K562 (cell line): ENCODE results near the gene SKAP1. TPM values are rescaled to one million over a fixed set of nuclear protein-coding genes. Genes with fewer than 3 reads are reported as not detected.
A peak's percentile ranks its signal among the peaks of the same experiment; 100 is the strongest.

Source experiments
- ATF7 ChIP-seq: fragments of 450-650 bp; IDR thresholded peaks from 2 replicates; pipeline ENCODE4 v1.7.1; 2014; ENCODE audit warnings: mild to moderate bottlenecking, moderate library complexity
- CREM ChIP-seq: IDR thresholded peaks from 2 replicates; pipeline ENCODE4 v1.6.1; 2014; ENCODE audit warnings: antibody characterized with exemption, low read depth
- FOXJ3 ChIP-seq: sonication (generic); formaldehyde crosslinking; IDR thresholded peaks from 2 replicates; pipeline ENCODE4 v1.4.0; 2020; ENCODE audit warnings: mild to moderate bottlenecking, missing genetic modification reagents
- KLF1 ChIP-seq: fragments of 450-650 bp; IDR thresholded peaks from 2 replicates; pipeline ENCODE4 v1.6.1; 2016; ENCODE audit warnings: missing genetic modification characterization, missing compliant biosample characterization
- MYC ChIP-seq, 2 experiments: fragments of 250-450 bp in 1 of 2; sonication (Bioruptor Pico) in 1 of 2; IDR thresholded peaks; 2 replicates each; pipeline versions ENCODE4 v1.5.1 to v1.6.1; 2012 to 2021; ENCODE audit warnings: low read depth in 2 of 2, borderline replicate concordance in 1 of 2, improper control_type of control experiment in 1 of 2, low read length in 1 of 2, mild to moderate bottlenecking in 1 of 2, moderate library complexity in 1 of 2
- NUFIP1 ChIP-seq: fragments of 450-650 bp; IDR thresholded peaks from 2 replicates; pipeline ENCODE4 v1.6.1; 2018; ENCODE audit not compliant: partially characterized antibody
- RAD51 ChIP-seq: fragments of 450-650 bp; IDR thresholded peaks from 2 replicates; pipeline ENCODE4 v1.7.1; 2016; ENCODE audit warnings: low read depth, mild to moderate bottlenecking, borderline replicate concordance
- SREBF1 ChIP-seq: fragments of 150-350 bp; IDR thresholded peaks from 2 replicates; pipeline ENCODE4 v1.6.1; 2014; ENCODE audit warnings: antibody characterized with exemption, low read depth, low read length, borderline replicate concordance
- polyA plus RNA-seq, 8 experiments: library from polyadenylated mRNA; depleted of rRNA in 4 of 8; stranded (reverse) in 5 of 8; unstranded in 3 of 8; fragments of >200 nt; fragmentation: Nextera tagmentation in 2 of 8; fragmentation: Illumina TruSeq in 1 of 8; extraction: Ambion mirVana in 2 of 8; extraction: Trizol in 1 of 8; gene quantifications; 2 replicates each; pipeline versions ENCODE4 v1.2.1 to v1.2.3, GENCODE V29; 2011 to 2014; ENCODE audit warnings: inconsistent platforms in 1 of 8, missing spikeins in 1 of 8
- total RNA-seq, 7 experiments: library from RNA; depleted of rRNA in 6 of 7; stranded (reverse); fragments of >200 nt in 6 of 7; fragmentation: Illumina TruSeq in 2 of 7; extraction: Trizol in 2 of 7; gene quantifications; 2 replicates each; pipeline versions ENCODE4 v1.2.1 to v1.2.3, GENCODE V29; 2011 to 2021; ENCODE audit warnings: low replicate concordance in 1 of 7
- TF ChIP-seq, protein P1 (sequence below): fragments of 450-650 bp; IDR thresholded peaks from 2 replicates; pipeline ENCODE4 v1.6.1; 2016; ENCODE audit warnings: mild to moderate bottlenecking, moderate library complexity
- TF ChIP-seq, protein P2 (sequence below): fragments of 450-650 bp; IDR thresholded peaks from 2 replicates; pipeline ENCODE4 v1.6.1; 2017; ENCODE audit warnings: antibody characterized with exemption, mild to moderate bottlenecking
- TF ChIP-seq, protein P3 (sequence below): sonication (generic); formaldehyde crosslinking; IDR thresholded peaks from 2 replicates; pipeline ENCODE4 v1.9.0; 2022; ENCODE audit warnings: mild to moderate bottlenecking, missing genetic modification reagents

Gene SKAP1
- total and polyA plus RNA-seq, 9 of the 15 experiments (the other 6 are each of a cell fraction or from before 2014, with no cell fraction given), result 0.06 to 0.80 (median 0.10) TPM; not detected in 4

DNA sequence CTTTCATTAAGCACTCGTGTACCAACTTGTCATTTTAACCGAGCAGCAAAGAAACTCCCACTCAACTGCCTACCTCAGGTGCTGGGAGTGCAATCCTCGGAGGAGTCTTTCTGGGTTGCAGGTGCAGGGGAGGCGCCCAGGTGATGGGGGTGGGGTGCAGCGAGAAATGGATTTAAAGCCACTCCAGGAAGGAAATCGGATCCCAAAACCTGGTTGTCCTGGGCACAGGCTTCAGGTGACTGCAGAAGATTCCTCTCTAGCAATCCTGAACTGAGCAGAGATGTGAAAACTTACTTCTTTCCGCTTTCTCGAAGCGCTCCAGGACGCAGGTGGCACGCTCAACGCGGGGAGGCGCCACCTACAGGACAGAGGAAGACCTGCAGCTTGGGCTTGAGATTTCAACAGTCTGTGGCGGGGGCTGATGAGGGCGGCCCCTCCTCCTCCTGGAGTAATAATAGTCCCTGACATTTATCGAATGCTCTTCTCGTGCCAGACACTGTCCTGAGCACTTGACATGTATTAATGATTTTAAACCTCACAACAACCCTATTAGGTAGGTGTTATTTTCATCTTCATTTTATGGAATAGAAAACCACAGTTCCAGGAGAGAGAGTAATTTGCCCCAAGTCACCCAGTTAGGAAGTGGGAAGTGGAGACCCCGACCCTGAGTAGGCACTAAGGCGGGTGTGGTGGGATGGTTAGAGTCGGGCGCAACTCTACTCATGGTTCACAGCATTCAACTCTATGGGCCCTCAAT is 27.2 kb upstream of the SKAP1 start (continued):
- TF ChIP-seq MYC (IDR thresholded peaks at IDR 0.05; ENCODE audit: low read depth, low read length) (peak; percentile 70), MYC (CRISPR knock-in tag; IDR thresholded peaks at IDR 0.05; ENCODE audit: borderline replicate concordance, low read depth) (no peak), SREBF1 (no peak), CREM (peak; percentile 72), FOXJ3 (CRISPR knock-in tag) (no peak), KLF1 (tag) (no peak), RAD51 (no peak), ATF7 (0 out of 2 replicates have a peak, but pooled peaks have one; percentile 49), NUFIP1 (no peak)
- TF ChIP-seq, protein P1, sequence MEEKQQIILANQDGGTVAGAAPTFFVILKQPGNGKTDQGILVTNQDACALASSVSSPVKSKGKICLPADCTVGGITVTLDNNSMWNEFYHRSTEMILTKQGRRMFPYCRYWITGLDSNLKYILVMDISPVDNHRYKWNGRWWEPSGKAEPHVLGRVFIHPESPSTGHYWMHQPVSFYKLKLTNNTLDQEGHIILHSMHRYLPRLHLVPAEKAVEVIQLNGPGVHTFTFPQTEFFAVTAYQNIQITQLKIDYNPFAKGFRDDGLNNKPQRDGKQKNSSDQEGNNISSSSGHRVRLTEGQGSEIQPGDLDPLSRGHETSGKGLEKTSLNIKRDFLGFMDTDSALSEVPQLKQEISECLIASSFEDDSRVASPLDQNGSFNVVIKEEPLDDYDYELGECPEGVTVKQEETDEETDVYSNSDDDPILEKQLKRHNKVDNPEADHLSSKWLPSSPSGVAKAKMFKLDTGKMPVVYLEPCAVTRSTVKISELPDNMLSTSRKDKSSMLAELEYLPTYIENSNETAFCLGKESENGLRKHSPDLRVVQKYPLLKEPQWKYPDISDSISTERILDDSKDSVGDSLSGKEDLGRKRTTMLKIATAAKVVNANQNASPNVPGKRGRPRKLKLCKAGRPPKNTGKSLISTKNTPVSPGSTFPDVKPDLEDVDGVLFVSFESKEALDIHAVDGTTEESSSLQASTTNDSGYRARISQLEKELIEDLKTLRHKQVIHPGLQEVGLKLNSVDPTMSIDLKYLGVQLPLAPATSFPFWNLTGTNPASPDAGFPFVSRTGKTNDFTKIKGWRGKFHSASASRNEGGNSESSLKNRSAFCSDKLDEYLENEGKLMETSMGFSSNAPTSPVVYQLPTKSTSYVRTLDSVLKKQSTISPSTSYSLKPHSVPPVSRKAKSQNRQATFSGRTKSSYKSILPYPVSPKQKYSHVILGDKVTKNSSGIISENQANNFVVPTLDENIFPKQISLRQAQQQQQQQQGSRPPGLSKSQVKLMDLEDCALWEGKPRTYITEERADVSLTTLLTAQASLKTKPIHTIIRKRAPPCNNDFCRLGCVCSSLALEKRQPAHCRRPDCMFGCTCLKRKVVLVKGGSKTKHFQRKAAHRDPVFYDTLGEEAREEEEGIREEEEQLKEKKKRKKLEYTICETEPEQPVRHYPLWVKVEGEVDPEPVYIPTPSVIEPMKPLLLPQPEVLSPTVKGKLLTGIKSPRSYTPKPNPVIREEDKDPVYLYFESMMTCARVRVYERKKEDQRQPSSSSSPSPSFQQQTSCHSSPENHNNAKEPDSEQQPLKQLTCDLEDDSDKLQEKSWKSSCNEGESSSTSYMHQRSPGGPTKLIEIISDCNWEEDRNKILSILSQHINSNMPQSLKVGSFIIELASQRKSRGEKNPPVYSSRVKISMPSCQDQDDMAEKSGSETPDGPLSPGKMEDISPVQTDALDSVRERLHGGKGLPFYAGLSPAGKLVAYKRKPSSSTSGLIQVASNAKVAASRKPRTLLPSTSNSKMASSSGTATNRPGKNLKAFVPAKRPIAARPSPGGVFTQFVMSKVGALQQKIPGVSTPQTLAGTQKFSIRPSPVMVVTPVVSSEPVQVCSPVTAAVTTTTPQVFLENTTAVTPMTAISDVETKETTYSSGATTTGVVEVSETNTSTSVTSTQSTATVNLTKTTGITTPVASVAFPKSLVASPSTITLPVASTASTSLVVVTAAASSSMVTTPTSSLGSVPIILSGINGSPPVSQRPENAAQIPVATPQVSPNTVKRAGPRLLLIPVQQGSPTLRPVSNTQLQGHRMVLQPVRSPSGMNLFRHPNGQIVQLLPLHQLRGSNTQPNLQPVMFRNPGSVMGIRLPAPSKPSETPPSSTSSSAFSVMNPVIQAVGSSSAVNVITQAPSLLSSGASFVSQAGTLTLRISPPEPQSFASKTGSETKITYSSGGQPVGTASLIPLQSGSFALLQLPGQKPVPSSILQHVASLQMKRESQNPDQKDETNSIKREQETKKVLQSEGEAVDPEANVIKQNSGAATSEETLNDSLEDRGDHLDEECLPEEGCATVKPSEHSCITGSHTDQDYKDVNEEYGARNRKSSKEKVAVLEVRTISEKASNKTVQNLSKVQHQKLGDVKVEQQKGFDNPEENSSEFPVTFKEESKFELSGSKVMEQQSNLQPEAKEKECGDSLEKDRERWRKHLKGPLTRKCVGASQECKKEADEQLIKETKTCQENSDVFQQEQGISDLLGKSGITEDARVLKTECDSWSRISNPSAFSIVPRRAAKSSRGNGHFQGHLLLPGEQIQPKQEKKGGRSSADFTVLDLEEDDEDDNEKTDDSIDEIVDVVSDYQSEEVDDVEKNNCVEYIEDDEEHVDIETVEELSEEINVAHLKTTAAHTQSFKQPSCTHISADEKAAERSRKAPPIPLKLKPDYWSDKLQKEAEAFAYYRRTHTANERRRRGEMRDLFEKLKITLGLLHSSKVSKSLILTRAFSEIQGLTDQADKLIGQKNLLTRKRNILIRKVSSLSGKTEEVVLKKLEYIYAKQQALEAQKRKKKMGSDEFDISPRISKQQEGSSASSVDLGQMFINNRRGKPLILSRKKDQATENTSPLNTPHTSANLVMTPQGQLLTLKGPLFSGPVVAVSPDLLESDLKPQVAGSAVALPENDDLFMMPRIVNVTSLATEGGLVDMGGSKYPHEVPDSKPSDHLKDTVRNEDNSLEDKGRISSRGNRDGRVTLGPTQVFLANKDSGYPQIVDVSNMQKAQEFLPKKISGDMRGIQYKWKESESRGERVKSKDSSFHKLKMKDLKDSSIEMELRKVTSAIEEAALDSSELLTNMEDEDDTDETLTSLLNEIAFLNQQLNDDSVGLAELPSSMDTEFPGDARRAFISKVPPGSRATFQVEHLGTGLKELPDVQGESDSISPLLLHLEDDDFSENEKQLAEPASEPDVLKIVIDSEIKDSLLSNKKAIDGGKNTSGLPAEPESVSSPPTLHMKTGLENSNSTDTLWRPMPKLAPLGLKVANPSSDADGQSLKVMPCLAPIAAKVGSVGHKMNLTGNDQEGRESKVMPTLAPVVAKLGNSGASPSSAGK, result peak; percentile 70
- TF ChIP-seq, protein P2, sequence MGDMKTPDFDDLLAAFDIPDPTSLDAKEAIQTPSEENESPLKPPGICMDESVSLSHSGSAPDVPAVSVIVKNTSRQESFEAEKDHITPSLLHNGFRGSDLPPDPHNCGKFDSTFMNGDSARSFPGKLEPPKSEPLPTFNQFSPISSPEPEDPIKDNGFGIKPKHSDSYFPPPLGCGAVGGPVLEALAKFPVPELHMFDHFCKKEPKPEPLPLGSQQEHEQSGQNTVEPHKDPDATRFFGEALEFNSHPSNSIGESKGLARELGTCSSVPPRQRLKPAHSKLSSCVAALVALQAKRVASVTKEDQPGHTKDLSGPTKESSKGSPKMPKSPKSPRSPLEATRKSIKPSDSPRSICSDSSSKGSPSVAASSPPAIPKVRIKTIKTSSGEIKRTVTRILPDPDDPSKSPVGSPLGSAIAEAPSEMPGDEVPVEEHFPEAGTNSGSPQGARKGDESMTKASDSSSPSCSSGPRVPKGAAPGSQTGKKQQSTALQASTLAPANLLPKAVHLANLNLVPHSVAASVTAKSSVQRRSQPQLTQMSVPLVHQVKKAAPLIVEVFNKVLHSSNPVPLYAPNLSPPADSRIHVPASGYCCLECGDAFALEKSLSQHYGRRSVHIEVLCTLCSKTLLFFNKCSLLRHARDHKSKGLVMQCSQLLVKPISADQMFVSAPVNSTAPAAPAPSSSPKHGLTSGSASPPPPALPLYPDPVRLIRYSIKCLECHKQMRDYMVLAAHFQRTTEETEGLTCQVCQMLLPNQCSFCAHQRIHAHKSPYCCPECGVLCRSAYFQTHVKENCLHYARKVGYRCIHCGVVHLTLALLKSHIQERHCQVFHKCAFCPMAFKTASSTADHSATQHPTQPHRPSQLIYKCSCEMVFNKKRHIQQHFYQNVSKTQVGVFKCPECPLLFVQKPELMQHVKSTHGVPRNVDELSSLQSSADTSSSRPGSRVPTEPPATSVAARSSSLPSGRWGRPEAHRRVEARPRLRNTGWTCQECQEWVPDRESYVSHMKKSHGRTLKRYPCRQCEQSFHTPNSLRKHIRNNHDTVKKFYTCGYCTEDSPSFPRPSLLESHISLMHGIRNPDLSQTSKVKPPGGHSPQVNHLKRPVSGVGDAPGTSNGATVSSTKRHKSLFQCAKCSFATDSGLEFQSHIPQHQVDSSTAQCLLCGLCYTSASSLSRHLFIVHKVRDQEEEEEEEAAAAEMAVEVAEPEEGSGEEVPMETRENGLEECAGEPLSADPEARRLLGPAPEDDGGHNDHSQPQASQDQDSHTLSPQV, result peak; percentile 37; the same call in 1 of the 2 replicates
- TF ChIP-seq, protein P3, sequence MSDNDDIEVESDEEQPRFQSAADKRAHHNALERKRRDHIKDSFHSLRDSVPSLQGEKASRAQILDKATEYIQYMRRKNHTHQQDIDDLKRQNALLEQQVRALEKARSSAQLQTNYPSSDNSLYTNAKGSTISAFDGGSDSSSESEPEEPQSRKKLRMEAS, result peak; percentile 70
